Raji (cell line): Measurements from ENCODE around the gene TPD52L1.

Source experiments
- POLR2A ChIP-seq: IDR thresholded peaks from 2 replicates; pipeline ENCODE4 v1.6.1; 2011; ENCODE audit warnings: low read depth, low read length, control low read depth; ENCODE audit not compliant: insufficient read depth

Gene TPD52L1

DNA sequence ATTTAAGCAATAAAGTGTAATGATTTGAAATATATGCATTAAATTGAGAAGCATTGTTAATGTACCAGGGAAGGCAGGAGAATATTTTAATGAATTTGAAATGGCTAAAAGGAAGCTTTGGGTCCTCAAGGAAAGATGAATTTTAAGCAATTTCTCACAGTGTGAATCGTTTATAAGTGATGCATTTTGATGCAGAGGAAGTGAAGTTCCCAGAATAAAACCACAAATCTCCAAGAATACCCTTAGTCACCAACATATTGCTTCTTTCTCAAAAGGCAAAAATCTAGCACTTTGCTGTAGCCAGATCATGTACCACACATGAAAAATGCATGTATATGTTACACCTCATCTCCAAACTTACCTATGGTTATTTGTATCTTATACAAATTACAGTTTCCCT is 11.7 kb downstream of the TPD52L1 start:
- no peak for TF ChIP-seq POLR2A

DNA sequence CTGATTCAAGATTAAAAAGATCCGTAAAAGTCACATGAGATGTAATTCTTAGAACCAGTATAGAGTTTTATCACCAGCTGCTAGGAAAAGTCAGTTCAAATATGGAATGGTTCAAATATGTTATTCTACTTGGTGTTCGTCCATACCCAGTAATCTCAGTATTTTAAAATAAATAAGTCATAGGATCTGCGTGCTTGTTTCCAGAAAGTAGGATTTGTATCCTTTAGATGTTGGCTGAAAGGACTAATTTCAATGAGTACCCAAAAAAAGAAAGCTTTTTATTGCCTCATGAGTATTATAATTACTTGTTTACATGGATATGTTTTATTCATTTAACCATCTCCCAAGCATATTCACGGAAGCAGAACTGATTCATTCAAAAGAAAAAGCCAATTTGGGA is 12.2 kb downstream of the TPD52L1 start:
- no peak for TF ChIP-seq POLR2A

DNA sequence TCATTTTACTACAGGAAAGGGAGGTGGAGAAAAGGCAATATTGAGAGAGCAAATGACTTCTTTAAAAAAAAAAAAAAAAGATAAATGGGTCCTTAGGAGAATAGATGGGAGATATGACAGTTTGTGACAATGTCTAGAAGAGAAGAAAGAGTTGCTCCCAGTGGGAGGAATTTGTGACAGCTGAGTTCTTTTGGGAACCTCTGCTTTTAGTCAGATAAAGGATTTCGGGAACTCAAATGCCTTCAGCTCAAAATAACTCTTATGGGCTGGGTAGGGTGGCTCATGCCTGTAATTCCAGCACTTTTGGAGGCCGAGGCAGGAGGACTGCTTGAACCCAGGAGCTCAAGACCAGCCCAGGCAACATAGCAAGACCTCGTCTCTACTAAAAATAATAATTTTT is 13.1 kb downstream of the TPD52L1 start:
- no peak for TF ChIP-seq POLR2A

GRCh38 chr6:125167579-125167978 is 14.0 kb downstream of the TPD52L1 start:
- no peak for TF ChIP-seq POLR2A

DNA sequence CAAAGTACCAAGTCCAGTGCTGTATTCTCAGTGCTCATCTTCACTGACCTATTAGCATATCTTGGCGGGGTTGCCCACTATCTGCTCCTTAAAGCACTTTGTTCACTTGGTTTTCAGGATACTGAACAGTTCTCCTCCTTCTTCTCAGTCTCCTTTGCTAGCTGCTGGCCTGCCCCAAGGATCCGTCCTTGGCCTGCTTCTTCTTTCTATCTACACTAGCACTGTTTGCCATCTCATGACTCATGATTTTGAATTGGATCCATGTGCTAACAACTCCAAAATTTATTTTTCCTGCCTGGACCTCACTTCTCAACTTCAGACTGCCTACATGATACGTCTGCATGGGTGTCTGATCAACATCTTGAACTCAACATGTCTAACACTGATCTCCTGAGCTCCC is 15.5 kb downstream of the TPD52L1 start:
- TF ChIP-seq POLR2A: no peak

- no peak for TF ChIP-seq POLR2A
These were observed 15.9 kb downstream of the TPD52L1 start for GRCh38 chr6:125169522-125169921.

- no peak for TF ChIP-seq POLR2A
These were observed 16.8 kb downstream of the TPD52L1 start for GRCh38 chr6:125170376-125170775.

- TF ChIP-seq POLR2A: no peak
These were observed 19.9 kb downstream of the TPD52L1 start for GRCh38 chr6:125173341-125174095.

DNA sequence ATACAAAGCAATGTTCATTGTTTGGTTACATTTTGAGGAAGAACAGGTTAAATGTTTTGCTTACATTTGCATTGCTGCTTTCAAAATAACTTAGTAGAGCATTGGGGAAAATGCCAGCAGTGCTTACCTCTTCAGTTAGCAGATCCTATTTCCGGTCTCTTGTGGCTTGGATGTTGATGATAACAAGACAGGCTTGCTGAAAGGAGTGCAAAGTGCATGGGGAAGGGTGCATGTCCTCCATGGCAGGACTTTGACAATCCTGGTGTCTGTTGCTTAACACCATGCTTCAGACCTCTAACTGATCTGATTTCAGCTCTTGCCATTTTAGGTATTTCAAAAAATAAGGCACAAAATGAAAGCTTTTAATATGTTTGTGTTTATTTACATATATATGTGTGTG is 21.1 kb downstream of the TPD52L1 start:
- TF ChIP-seq POLR2A: no peak

GRCh38 chr6:125175466-125176048 is 22.0 kb downstream of the TPD52L1 start:
- TF ChIP-seq POLR2A: no peak

DNA sequence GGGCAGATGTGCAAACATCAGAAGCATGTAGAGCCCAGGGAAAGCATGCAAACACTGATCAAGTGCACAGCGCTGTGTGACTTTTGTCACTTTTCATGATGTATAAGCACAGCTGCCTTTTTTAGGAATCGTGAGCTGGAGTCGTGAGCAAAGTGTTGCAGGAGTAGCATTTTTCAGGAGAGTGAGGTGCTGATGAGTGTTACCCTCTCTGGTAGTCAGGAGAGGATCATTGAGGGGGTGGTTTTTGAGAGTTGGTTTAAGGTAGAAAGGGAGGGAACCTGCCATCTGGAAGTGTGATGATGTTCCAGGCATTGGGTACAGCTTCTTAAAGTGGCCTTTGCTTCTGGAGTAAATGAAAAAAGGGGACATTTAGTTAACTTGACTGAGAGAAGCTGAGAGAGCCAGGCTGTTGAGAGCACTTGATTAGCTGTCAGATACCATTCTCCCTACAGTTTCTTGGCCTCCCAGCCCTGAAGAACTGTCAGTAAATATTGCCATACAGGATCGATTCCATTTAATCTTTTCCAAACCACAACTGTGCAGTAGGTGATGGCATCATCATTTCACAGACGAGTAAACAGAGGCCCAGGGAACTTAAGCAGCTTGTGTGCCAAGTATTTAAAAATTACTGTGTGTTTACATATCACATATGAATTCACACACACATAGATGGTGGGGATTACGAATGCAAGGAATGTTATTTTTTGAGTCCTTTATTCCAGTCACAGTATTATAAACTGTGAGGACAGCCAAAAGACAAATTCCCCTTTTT is 28.9 kb downstream of the TPD52L1 start:
- TF ChIP-seq POLR2A: no peak

DNA sequence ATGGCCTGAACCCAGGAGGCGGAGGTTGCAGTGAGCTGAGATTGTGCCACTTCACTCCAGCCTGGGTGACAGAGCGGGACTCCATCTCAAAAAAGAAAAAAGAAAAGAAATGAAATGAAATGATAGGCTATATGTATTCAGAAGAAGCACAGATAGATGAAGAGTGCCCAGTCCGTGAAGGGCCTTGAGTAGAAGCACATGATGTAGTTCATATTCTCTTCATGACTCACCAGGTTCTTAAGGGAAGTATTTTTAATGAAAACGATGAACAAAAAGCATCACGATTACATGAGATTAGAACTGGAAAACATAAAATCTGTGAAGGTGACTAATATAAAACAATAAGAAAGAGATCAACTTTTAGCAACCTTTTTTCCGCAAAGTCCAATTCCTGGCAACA is 29.8 kb downstream of the TPD52L1 start:
- no peak for TF ChIP-seq POLR2A

DNA sequence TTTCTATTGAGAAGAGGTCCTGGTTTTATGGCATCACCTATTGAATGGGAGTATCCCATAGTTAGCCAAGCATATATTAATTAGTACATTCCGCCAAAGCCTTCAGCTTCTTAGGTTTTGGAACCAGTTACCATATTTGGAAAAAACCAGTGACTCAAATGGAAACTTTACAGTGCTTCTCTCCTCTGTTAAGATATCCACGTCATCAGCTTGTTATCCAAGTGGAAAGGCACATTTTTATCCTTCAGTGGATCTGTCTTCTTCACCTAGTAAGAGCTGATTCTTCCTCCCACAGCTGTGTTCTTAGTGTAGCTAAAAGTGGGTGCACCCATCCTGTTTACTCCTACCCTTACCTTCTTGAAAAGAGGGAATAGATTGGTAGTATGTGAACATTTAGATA is 34.5 kb downstream of the TPD52L1 start:
- TF ChIP-seq POLR2A: no peak

GRCh38 chr6:125188594-125189203 is 35.1 kb downstream of the TPD52L1 start:
- no peak for TF ChIP-seq POLR2A

DNA sequence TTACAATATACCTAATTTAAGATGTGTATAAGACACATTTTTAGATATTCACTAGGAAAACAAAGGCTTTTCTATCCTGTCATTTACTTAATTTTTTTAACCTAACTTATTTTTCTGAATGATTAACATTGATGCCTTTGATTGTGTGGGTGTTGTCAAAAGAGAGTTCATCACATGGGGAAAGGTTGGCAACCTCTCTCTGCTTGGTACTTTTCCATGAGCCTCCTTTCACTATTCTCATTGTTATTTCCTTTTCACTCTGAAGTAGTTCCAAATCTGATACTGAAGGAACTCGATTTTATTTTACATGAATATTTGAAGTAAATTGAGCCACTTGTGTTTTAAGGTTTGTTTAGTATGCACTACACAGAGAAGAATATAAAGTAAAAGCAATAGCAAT is 35.9 kb downstream of the TPD52L1 start:
- no peak for TF ChIP-seq POLR2A

GRCh38 chr6:125190667-125191066 is 37.1 kb downstream of the TPD52L1 start:
- no peak for TF ChIP-seq POLR2A

DNA sequence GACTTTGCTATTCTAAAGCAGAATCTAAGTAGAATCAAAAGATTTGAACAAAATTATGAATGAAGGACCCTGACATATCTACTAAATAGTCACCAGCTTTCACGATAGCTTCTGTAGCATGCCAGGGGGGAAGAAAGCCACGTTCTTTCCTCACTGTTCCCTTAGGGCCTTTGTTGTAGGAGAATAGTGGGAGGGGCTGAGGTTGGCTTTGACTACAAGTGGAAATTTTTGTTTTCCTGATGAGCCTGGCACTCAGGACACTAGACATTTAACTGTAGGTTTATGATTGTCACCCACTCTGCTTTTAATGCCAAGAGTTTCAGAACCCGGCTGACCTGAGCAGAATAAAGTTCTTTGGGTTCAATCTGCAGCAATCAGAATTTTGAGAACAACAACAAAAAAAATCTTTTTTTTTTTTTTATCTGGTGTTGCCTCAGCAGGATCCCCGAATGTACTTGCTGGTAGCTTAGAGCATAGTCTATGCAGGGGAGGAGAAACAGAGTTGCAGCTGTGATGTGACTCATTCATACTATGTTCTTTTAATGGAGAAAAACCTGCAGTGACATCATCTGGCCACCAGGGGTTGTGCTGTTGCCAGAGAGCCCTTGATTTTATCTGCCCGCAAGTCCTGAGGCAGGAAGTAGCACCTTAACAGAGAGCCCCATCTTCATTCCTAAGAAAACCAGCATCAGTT is 38.5 kb downstream of the TPD52L1 start:
- TF ChIP-seq POLR2A: no peak
